Measurements from ENCODE around the gene PBX2.
"Not testable (repeated sequence)": the region's sequence is repeated elsewhere in the genome, so short reads cannot be mapped to it uniquely, and the experiment has no call there.

The PBX2 gene

DNA sequence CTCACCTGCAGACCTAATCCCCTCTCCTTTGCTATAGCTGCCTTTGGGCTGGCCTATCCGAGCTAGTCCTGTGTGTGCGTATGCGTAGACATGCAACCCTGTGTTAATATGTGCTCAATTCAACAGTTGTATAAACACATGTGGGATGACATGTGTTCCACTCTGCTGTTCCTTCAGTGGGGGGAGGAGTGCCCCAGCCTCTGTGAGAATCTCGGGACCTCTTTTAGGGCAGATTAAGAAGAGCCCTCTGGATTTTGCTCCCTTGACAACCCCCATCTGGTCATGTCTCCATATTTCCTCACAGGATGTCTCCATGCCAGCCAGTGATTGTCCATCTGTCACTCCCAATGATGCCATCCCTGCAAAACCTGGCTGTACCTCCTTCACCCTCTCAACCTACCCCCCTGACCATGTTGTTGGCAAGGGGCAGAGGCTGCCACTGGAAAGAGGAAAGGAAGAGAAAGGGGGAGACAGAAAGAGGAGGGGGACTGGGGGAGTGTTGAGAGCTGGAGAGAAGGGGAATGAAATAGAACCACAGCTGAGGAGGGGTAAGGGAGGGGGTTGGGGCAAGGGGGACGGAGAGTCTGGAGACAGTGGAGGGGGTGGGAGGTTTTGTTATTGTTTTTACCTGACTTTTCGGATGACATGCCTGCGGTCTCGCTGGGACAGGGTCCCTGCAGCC is 38.7 kb downstream of the PBX2 start:
- peak; percentile 94 for DNase-seq (ENCODE audit: low spot score)

DNA sequence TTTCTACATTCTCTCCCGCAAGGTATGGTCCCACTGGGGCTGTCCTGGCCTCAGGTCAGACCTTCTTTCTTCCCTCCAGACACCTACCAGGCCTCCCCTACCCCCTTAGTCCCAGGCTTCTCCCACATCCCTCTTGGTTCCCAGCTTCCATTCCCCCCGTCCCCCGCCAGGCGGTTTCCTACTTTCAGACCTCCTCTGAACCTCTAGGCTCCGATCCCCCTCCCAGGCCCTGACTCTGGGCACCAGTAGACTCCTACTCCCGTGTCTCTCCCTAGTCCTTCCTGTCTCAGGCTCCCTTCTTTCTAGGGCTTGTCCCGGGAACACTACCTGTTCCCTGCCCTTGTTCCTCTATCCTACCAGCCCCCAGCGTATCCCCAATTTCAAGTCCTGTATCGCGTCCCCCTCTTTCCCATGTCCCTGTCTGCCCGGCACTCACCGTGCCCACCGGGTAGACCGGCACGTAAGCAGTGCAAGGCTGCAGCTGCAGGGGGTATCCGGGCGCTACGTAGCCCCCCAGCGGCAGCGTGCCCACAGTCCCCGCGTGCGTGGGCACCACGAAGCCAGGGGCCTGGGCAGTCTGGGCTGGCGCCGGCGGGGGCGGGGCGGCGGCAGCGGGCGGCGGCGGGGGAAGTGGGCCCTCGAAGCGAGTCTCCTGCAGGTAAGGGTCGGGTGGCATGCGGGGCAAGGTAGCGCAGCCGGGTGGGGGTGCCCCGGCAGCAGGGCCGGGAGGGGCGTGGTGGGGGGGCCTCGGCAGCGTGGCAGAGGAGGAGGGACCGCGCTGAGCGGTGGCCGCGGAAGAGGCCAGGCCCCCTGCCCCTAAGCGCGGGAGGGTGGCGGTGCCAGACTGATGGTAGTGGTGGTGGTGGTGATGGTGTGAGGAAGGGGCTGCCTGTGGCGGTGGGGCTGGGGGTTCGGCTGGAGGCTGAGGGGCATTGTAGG is 39.8 kb downstream of the PBX2 start:
- DNase-seq (ENCODE audit: low spot score), result no peak

DNA sequence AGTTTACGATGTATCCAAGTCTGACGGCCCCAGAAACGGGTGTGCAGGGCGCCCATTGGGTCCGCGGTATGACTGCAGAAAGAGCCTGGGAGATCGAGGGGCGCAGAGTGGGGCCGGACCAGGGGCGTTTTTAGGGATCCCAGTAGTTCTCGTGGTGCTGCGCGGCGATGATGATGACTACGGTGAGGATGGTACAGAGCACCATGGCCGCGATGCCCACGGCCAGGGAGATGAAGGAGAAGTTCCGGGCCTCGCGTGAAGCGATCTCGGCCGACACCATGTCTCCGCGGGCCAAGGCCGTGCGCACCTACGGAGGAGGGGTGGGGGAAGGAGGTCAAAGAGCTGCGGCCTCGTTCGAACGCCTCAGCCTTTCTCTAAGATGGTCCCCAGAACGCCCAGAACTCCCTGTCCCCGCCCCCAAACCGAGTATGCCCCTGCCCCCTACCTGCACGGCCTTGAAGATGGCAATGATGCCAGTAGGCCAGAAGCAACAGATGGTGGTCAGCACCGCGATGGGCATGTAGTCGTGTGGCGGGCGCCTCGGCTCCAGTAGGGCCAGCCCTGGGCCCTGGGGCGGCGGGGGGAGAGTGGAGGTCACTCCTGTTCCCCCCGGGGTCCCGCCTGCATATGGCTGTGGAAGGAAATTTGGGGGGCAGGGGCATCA is 40.8 kb downstream of the PBX2 start:
- DNase-seq (ENCODE audit: low spot score), result no peak

DNA sequence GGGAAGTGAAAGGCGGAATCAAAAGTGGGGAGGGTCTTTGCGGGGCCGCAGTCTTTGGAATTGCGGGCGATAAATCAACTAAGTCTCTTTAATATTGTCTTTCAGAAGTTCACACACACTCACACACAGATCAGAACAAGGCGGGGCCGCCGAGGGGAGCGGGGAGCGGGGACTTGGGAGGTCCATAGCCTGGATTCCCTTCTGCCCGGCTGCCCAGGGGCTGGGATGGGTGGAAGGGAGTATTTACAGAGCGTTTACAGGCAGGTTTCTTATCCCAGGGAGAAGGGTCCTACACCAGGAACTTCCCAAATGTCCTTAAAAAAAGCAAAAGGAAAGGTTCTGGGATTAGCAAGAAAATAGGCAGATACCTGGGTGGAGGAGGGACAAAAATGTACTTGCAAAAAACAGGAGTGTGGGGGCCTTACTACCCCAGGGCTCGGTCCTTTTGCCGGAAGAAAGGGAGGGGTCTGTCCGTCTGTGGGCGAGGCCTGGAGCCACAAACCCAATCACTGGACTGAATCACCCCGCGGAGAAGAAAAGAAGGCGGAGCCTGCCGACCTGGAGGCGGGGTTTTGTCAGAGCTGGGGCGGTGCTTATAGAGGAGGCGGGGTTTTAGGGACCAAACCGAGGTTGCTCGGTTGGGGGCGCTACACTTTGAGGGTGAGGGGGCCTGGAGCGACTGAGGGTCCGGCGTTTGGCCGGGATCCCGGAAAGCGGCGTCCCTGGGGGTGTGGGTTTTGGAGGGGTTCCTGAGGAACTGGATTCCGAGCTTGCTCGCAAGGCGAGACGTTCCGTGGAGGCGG is 41.5 kb downstream of the PBX2 start:
- DNase-seq (ENCODE audit: low spot score), result no peak

DNA sequence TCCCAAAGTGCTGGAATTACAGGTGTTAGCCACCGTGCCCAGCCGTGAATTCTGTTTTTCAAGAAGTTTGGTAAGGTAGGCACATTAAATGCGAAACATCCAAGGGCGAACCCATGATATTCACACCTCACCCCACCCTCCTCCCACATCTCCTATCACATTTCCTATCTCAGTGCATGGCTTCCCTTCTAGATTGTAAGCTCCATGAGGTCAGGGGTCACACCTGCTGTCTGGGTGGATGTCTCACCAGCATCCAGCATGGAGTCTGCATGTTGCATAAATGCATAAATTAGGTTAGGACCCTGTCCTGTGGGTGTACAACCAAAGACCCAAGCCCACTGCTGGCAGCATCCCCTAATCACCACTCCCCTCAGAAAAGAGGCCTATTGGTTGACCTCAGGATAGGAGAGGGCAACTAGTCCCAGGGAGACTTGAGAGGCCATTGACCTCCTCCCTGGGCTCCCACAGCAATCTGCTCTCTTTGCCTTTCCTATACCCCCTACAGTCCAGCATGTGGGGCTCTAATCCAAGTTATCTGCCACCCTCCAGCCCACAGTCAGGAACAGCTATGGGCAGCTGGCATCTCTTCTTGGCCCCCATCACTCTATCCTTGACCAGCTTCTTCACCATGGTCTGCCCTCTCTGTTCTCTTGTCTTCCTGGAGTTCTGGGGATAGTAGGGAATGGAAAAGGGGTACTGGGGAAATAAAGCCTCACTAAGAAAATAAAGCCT is 42.4 kb downstream of the PBX2 start:
- no peak for DNase-seq (ENCODE audit: low spot score)

DNA sequence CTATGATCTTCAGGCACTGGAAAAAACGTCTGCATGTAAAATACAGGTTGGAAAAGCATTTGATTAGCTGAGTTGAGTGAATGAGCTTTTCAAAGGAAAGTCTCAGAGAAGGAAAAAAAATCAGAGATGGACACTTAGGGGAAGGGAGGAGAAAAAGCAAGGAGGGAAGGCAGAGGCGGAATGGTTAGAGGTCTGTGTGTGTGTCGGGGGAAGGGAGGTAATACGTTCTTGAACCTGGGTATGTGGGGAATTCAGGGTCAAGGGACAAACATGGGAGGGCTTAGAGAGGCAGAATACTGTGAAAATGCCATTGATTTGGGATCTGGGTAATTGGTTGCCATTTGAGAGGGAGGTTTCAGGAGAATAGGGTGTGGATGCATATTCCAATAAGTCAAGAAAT is 43.3 kb downstream of the PBX2 start:
- no peak for DNase-seq (ENCODE audit: low spot score)

DNA sequence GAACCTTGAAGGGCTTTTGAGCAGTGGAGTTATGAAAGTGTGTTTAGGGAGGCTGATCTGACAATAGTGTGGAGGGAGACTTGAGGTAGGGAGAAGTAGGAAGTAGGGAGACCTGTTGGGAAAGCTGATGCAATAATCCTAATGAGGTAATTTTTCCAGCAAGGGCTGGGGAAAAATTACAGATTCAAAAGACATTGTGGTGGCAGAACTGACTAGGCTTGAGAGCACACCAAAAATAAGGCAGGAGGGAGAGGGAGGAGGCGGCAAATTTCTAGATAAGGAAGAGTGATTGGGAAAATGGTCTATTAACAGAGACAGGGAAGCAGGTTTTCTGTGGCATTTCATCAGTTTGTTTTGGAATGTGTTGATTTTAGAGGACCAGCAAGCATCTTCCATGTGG is 43.7 kb downstream of the PBX2 start:
- no peak for DNase-seq (ENCODE audit: low spot score)

DNA sequence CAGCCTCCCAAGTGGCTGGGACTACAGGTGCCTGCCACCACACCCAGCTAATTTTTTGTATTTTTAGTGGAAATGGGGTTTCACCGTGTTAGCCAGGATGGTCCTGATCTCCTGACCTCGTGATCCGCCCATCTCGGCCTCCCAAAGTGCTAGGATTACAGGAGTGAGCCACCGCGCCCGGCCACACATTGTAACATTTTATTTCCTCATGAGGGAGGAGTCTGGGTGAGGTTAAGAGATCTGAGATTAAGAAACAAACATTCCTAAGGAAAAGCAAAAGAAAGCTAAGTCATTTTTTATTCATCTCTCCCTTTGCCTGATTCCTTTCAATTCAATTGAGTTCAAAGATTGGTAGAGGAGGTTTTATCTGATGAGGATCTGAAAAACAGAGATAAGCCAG is 45.8 kb downstream of the PBX2 start:
- DNase-seq (ENCODE audit: low spot score), result not testable (repeated sequence)

DNA sequence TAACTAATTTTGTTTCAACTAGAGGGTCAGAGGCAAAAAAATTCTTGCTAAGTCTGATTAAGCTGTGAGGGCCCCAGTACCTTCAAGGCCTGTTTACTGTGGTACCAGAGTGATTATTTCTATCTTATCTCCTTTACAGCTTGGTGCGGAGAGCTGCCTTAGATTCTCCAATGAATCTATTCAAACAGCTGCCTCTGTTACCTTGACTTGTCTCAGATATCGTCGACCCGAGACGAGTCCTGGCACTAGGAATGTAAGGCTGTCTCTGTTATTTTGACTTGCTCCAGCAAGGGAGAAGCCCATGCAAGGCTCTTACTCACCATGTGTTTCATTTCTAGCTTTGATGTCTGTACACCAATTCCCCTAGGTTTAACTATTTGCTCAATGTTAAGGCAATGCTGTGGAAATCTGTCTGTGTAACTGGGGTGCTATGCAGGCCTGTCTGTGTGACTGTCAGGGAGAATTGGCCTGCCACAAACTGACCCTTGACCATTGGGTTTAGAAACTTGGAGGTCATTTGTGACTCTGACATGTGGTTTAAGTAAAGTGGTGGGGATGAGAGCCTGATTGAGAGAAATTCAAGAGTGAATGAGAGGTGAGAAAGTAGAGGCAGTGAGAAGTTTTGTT is 49.5 kb downstream of the PBX2 start:
- no peak for DNase-seq (ENCODE audit: low spot score)

DNA sequence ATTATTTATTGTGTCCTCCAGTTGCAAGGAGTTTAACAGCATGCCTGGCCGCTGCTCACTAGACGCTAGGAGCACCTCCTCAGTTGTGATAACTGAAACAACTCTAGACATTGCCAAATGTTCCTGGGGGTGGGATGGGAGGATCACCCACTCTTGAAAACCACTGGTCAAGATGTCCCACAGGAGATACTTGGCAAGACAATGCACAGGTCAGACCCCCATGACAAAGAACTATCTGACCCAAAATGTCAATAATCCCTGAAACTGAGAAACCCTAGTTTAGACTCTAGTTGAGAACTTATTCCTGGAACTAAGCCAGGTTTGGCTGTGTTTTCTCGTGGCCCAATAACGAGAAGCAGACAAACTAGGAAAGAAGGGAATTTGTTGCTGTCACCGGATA is 50.4 kb downstream of the PBX2 start:
- no peak for DNase-seq (ENCODE audit: low spot score)

DNA sequence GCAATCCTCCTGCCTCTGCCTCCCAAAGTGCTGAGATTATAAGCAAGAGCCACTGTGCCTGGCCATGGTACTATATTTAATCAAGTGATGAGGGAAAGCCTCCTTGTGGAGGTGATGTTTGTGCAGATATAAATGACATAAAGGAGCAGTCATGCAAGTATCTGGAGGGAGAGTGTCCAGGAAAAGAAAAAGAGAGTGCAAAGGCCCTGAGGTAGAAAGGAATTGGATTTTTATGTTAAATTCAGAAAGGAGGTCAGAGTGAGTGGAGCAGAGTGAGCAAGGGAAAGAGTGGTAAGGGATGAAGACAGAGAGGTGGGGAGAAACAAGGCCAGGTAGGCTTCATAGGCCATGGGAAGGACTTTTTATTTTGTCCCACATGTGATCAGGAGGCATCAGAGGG is 52.5 kb downstream of the PBX2 start:
- no peak for DNase-seq (ENCODE audit: low spot score)
